Lower leg skin (tissue), 4 donors: ENCODE results near the gene CREB5. TPM values are rescaled to one million over a fixed set of nuclear protein-coding genes. Genes with fewer than 3 reads are reported as not detected.

ENCODE experiments used
- DNase-seq, 2 donors: peaks; one replicate each; pipeline ENCODE4 v3.0.0-alpha.2; 2019; ENCODE audit warnings: low spot score in 2 of 2
- H3K4me3 ChIP-seq: fragments of 200-600 bp; sonication (generic); 2 replicates; pipeline ENCODE4 v1.5.1; 2017; ENCODE audit warnings: mild to moderate bottlenecking, low read depth; ENCODE audit not compliant: poor library complexity, severe bottlenecking
- POLR2A ChIP-seq, 2 donors: fragments of 450-650 bp; IDR thresholded peaks; one replicate each; pipeline ENCODE4 v1.6.1; 2016 to 2017; ENCODE audit warnings: antibody characterized with exemption in 2 of 2, mild to moderate bottlenecking in 1 of 2, moderate library complexity in 1 of 2
- WGBS, 2 donors: methylation state at CpG; one replicate each; pipeline ENCODE4 v1.1.5; 2018; 5-methylcytosine and 5-hydroxymethylcytosine counted together
- intact Hi-C: fragments of 100-400 bp; cut with DNase I; formaldehyde crosslinking; loops from one replicate; pipeline ENCODE4 v1.15.0; 2023; ENCODE audit warnings: low total_unique reads
- total RNA-seq, 4 donors: library from RNA; depleted of rRNA; stranded (reverse); fragments of >200 nt; gene quantifications; one replicate each; pipeline ENCODE4 v1.1.0, GENCODE V29; 2016
- TF ChIP-seq, protein P1 (sequence below), 3 donors: fragments of 450-650 bp; IDR thresholded peaks; one replicate each; pipeline ENCODE4 v1.5.1; 2016; ENCODE audit warnings: antibody characterized with exemption in 3 of 3, mild to moderate bottlenecking in 3 of 3, moderate library complexity in 2 of 3

Gene CREB5
- total RNA-seq, 4 donors from 2014 or later = 2.5 to 15.0 (median 5.4) TPM

DNA sequence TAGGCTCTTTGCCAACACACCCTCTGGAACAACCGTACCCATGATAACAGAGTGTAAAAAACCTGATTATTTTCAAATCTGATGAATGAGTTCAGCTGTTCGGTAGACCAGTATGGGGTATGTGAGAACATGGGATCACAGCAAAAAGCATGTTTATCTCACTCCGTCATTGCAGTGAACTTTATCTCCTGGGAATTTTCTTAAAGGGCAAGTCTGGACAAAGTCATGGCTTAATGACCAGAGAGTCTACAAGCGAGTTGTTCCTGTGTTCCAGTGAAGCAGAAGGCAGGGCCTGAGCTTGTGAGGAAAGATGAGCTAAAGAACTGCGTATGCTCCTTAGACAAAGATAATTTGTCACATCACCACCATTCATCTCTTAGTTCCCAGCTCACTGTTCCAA, 326.1 kb downstream of the CREB5 start:
- DNase-seq = no peak
- TF ChIP-seq, protein P1, sequence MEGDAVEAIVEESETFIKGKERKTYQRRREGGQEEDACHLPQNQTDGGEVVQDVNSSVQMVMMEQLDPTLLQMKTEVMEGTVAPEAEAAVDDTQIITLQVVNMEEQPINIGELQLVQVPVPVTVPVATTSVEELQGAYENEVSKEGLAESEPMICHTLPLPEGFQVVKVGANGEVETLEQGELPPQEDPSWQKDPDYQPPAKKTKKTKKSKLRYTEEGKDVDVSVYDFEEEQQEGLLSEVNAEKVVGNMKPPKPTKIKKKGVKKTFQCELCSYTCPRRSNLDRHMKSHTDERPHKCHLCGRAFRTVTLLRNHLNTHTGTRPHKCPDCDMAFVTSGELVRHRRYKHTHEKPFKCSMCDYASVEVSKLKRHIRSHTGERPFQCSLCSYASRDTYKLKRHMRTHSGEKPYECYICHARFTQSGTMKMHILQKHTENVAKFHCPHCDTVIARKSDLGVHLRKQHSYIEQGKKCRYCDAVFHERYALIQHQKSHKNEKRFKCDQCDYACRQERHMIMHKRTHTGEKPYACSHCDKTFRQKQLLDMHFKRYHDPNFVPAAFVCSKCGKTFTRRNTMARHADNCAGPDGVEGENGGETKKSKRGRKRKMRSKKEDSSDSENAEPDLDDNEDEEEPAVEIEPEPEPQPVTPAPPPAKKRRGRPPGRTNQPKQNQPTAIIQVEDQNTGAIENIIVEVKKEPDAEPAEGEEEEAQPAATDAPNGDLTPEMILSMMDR (IDR thresholded peaks at IDR 0.05) = no peak
- no peak for TF ChIP-seq POLR2A (IDR thresholded peaks at IDR 0.05)
- no peak overlapping the region for H3K4me3 ChIP-seq
- intact Hi-C loops = no loop called here
- 64 to 69% methylated on average over 5 of the region's 5 CpGs for WGBS, 2 donors

DNA sequence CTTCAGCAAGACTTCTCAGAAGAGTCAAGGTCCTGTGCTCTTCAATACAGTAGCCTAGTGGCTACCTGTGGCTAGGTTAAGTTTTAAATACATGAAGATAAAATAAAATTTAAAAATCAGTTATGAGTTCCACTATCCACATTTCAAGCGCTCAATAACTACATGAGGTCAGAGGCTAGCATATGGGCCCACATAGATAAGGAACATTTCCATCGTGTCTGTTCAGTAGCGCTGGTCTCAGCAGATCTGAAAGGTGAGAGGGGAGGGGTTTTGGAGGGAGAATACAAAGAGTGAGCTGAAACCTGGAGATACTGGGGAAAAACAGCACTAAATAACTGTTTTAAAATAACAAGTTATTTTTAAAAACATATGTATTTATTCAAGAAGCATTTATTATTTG, 326.8 kb downstream of the CREB5 start:
- no peak for TF ChIP-seq POLR2A (IDR thresholded peaks at IDR 0.05)
- TF ChIP-seq, protein P1 (IDR thresholded peaks at IDR 0.05) = no peak
- no peak overlapping the region for H3K4me3 ChIP-seq
- intact Hi-C loops = no loop called here
- DNase-seq = no peak
- WGBS, 2 donors = 87 to 95% methylated on average over 3 of the region's 3 CpGs

DNA sequence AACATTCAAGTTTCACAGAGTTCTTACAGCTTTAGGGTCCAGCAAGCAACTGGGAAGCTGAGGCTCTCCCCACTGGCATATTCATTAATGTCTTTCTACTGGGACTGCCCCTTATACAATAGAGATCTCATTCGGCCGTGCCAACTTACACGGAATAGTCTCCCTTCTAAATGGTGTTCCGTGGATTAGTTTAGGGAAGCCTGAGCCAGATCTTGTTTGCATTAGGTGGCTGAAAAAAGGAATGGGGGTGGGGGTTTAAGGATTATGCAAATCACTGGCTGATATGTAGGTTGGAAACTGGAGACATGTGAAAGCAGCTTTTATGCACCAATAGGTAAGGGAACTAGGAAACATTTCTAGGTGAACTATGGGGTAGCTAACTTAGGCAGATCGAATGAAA, 327.5 kb downstream of the CREB5 start:
- no peak for DNase-seq
- intact Hi-C loops = no loop called here
- TF ChIP-seq, protein P1 (IDR thresholded peaks at IDR 0.05) = no peak
- no peak for TF ChIP-seq POLR2A (IDR thresholded peaks at IDR 0.05)
- 60 to 73% methylated on average over 5 of the region's 5 CpGs for WGBS, 2 donors
- H3K4me3 ChIP-seq = no peak overlapping the region

DNA sequence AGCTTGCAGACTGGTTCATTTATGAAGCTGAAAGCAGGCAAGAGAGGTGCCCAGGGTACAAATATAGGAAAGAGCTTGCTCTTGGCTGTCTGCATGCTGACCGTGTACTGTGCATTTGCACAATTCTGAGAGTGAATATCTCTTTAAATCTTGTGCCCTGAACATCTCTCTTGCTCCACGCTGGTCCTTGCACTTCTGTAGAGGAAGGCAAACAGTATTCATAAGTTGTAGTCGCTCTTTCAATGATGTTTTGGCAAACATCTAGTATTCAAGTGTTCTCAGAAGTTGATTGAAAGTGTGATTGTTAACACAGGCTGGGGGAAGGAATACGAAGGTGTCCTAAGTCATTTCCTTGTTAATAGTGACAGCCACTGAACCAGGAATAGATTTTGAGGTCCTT, 332.6 kb downstream of the CREB5 start:
- intact Hi-C loops = no loop called here
- WGBS, 2 donors = 66 to 79% methylated on average over 4 of the region's 4 CpGs
- H3K4me3 ChIP-seq = no peak overlapping the region
- no peak for DNase-seq
- TF ChIP-seq POLR2A (IDR thresholded peaks at IDR 0.05) = no peak
- TF ChIP-seq, protein P1 (IDR thresholded peaks at IDR 0.05) = no peak

DNA sequence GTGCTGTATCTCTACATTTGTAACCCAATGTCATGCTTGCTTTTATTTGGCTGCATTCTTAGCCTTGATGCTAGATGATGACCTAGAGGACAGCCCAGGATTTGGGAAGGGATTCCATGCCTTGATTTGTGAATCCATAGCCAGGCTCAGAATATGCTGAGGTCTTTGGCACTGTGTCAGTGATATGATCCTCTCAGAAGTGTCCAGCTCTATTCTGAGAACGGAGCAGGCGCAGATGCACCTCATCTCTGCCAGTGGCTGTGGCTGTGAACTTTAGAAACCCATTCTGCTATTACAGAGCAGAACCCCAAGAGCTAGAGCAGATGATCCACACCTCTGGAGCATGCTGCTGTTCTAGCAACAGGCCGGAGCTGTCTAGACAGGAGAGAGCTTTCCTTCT, 333.0 kb downstream of the CREB5 start:
- no peak overlapping the region for H3K4me3 ChIP-seq
- TF ChIP-seq POLR2A (IDR thresholded peaks at IDR 0.05) = no peak
- TF ChIP-seq, protein P1 (IDR thresholded peaks at IDR 0.05) = no peak
- intact Hi-C loops = no loop called here
- WGBS, 2 donors = 84 to 96% methylated on average over 3 of the region's 3 CpGs
- DNase-seq = no peak

DNA sequence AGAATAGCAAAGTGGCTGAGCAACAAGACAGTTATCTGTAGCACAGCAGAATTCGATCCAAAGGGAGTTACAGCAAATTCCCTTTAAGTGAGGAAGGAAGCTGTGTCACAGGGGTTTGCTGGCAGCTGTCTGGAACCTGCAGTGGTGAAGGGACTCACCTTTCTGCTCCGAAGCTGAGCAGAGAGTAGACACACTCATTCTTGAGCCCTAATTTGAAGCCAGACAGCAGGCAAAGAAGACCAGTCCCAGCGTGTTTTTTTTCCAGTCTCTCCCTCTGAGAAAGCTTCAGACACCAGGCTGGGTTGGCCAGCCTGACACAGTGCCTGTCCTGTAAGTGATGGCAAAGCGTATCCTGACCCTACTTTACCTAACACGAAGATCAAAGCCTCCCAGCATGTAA, 335.1 kb downstream of the CREB5 start:
- DNase-seq = no peak
- no peak overlapping the region for H3K4me3 ChIP-seq
- WGBS, 2 donors = 51 to 62% methylated on average over 5 of the region's 5 CpGs
- intact Hi-C loops = no loop called here
- no peak for TF ChIP-seq POLR2A (IDR thresholded peaks at IDR 0.05)
- TF ChIP-seq, protein P1 (IDR thresholded peaks at IDR 0.05) = no peak
